Natural killer cell (primary cell): ENCODE measurements around the gene MRAS. TPM values are rescaled to one million over a fixed set of nuclear protein-coding genes. Genes with fewer than 3 reads are reported as not detected.

Experiments used
- ATAC-seq, 3 donors: fragments of 150-1000 bp in 2 of 3; fragments of 200-7000 bp in 1 of 3; cut with Tn5 transposase; 1 replicate in 1 of 3; 2 replicates in 2 of 3; pipeline ENCODE4 v1.10.0; 2021; ENCODE audit warnings: mild to moderate bottlenecking in 2 of 3, moderate library complexity in 2 of 3
- DNase-seq, 2 donors: peaks; one replicate each; pipeline versions ENCODE4 v3.0.0 to v3.0.0-alpha.2; 2013 to 2021; ENCODE audit warnings: mixed read lengths in 1 of 2
- H3K27ac ChIP-seq: one replicate; pipeline ENCODE4 v1.5.1; 2013; ENCODE audit warnings: mild to moderate bottlenecking, low read length
- H3K27me3 ChIP-seq: one replicate; pipeline ENCODE4 v1.6.1; 2013; ENCODE audit warnings: low read length; ENCODE audit not compliant: control insufficient read depth, insufficient read depth
- H3K36me3 ChIP-seq: one replicate; pipeline ENCODE4 v1.6.1; 2013; ENCODE audit warnings: low read length; ENCODE audit not compliant: control insufficient read depth, insufficient read depth
- H3K4me1 ChIP-seq: one replicate; pipeline ENCODE4 v1.6.1; 2013; ENCODE audit warnings: low read length; ENCODE audit not compliant: control insufficient read depth, insufficient read depth
- H3K4me3 ChIP-seq: one replicate; pipeline ENCODE4 v1.5.1; 2013; ENCODE audit warnings: low read length
- H3K9me3 ChIP-seq: one replicate; pipeline ENCODE4 v1.6.1; 2013; ENCODE audit warnings: low read length; ENCODE audit not compliant: control insufficient read depth, insufficient read depth
- H3K27ac Mint-ChIP-seq, 2 donors: one replicate each; pipeline ENCODE4 v1.8.0; 2022; ENCODE audit warnings: mild to moderate bottlenecking in 2 of 2, mixed read lengths in 2 of 2, moderate library complexity in 1 of 2
- H3K27me3 Mint-ChIP-seq, 2 donors: one replicate each; pipeline ENCODE4 v1.8.0; 2022; ENCODE audit warnings: low read depth in 2 of 2, mixed read lengths in 2 of 2
- H3K36me3 Mint-ChIP-seq: one replicate; pipeline ENCODE4 v1.8.0; 2022; ENCODE audit warnings: mixed read lengths
- H3K4me1 Mint-ChIP-seq, 2 donors: one replicate each; pipeline ENCODE4 v1.8.0; 2022; ENCODE audit warnings: mixed read lengths in 2 of 2
- H3K4me3 Mint-ChIP-seq: one replicate; pipeline ENCODE4 v1.8.0; 2022; ENCODE audit warnings: mild to moderate bottlenecking, moderate library complexity, mixed read lengths
- H3K9me3 Mint-ChIP-seq, 2 donors: one replicate each; pipeline ENCODE4 v1.8.0; 2022; ENCODE audit warnings: mixed read lengths in 2 of 2
- CTCF ChIP-seq: fragments of 200-600 bp; IDR thresholded peaks from one replicate; pipeline ENCODE4 v1.8.0; 2022; ENCODE audit warnings: antibody characterized with exemption
- WGBS: methylation state at CpG from one replicate; pipeline ENCODE4 v1.1.7; 2013; ENCODE audit warnings: missing lambda C conversion rate; ENCODE audit not compliant: insufficient coverage; 5-methylcytosine and 5-hydroxymethylcytosine counted together
- intact Hi-C: fragments of 100-400 bp; cut with micrococcal nuclease; formaldehyde crosslinking; loops from one replicate; pipeline ENCODE4 v1.14.2; 2022
- total RNA-seq, 4 donors: library from RNA; stranded (reverse); fragments of 120-200 nt in 1 of 4; gene quantifications; one replicate each; pipeline versions ENCODE4 v1.2.3 to v1.2.4, GENCODE V29; 2013 to 2022

Gene MRAS
- total RNA-seq, 3 donors from 2014 or later (not counting 1 experiment from before 2014, with no cell fraction given) = 1.2 to 4.9 (median 2.4) TPM

- peaks cover 20 to 26% of the 10 kb centered on the region in 2 donors for H3K4me1 Mint-ChIP-seq
- no peak overlapping the region for H3K4me3 Mint-ChIP-seq
These were observed 21.3 kb upstream of the MRAS start for GRCh38 chr3:138326866-138327595.

GRCh38 chr3:138327831-138328230 is 20.5 kb upstream of the MRAS start:
- DNase-seq (no peak), ATAC-seq (no peak)
- Mint-ChIP-seq H3K9me3 (no peaks in the 10 kb centered on the region), H3K36me3 (no peaks in the 10 kb centered on the region), H3K4me3 (no peak overlapping the region), H3K27me3 (peaks cover 6 to 10% of the 10 kb centered on the region in 2 donors), H3K4me1 (peaks cover 20 to 26% of the 10 kb centered on the region in 2 donors), H3K27ac (no peak overlapping the region)
- WGBS = 88% methylated on average over 4 of the region's 4 CpGs
- Histone ChIP-seq H3K4me1 (peaks cover 4% of the 10 kb centered on the region), H3K27me3 (no peaks in the 10 kb centered on the region), H3K27ac (no peak overlapping the region), H3K36me3 (no peaks in the 10 kb centered on the region), H3K9me3 (no peaks in the 10 kb centered on the region), H3K4me3 (no peak overlapping the region)
- intact Hi-C loops = loop anchor here (10.0 kb wide), 1 partner anchor 143 kb away; the partner anchor contains the start of gene ARMC8
- no peak for TF ChIP-seq CTCF

More at GRCh38 chr3:138326866-138327595, 21.3 kb upstream of the MRAS start:
- Mint-ChIP-seq H3K9me3 (no peaks in the 10 kb centered on the region), H3K36me3 (no peaks in the 10 kb centered on the region), H3K27ac (no peak overlapping the region), H3K27me3 (peaks cover 6 to 10% of the 10 kb centered on the region in 2 donors)
- peaks cover 4% of the 10 kb centered on the region for H3K4me1 ChIP-seq
- H3K4me3 ChIP-seq = no peak overlapping the region
- no peaks in the 10 kb centered on the region for H3K9me3 ChIP-seq
- DNase-seq (no peak), ATAC-seq (no peak)
- H3K27me3 ChIP-seq = no peaks in the 10 kb centered on the region
- WGBS = 95% methylated on average over 10 of the region's 12 CpGs
- no peaks in the 10 kb centered on the region for H3K36me3 ChIP-seq
- intact Hi-C loops = loop anchor here (10.0 kb wide), 1 partner anchor 142 kb away; the partner anchor contains the start of gene ARMC8
- no peak overlapping the region for H3K27ac ChIP-seq
- no peak for TF ChIP-seq CTCF

GRCh38 chr3:138328341-138328740 is 20.0 kb upstream of the MRAS start:
- Histone ChIP-seq H3K27ac (no peak overlapping the region), H3K27me3 (no peaks in the 10 kb centered on the region), H3K36me3 (no peaks in the 10 kb centered on the region), H3K4me3 (no peak overlapping the region), H3K4me1 (peaks cover 4% of the 10 kb centered on the region), H3K9me3 (no peaks in the 10 kb centered on the region)
- Mint-ChIP-seq H3K27me3 (peaks cover 3 to 5% of the 10 kb centered on the region in 2 donors), H3K9me3 (no peaks in the 10 kb centered on the region), H3K36me3 (no peaks in the 10 kb centered on the region), H3K4me3 (peak overlapping the region; percentile 91), H3K4me1 (peaks cover 20 to 26% of the 10 kb centered on the region in 2 donors), H3K27ac (no peak overlapping the region)
- intact Hi-C loops = loop anchor here (10.0 kb wide), 1 partner anchor 144 kb away; the partner anchor contains the start of gene ARMC8
- DNase-seq = peak in 1 of 2 donors; percentile 10
- TF ChIP-seq CTCF = no peak
- 63% methylated on average over 2 of the region's 2 CpGs for WGBS
- no peak for ATAC-seq
